H4 (cell line): ENCODE data around the gene CCDC180. TPM values are rescaled to one million over a fixed set of nuclear protein-coding genes. Genes with fewer than 3 reads are reported as not detected.
"Not testable (repeated sequence)": the region's sequence is repeated elsewhere in the genome, so short reads cannot be mapped to it uniquely, and the experiment has no call there.

Experiments used
- DNase-seq: peaks from one replicate; pipeline ENCODE4 v3.0.0-alpha.2; 2015; ENCODE audit warnings: low spot score
- total RNA-seq: library from RNA; depleted of rRNA; stranded (reverse); fragments of >200 nt; shearing (Covaris generic); gene quantifications from 2 replicates; pipeline ENCODE4 v1.2.3, GENCODE V29; 2014

CCDC180 gene
- total RNA-seq, 1 experiment from 2014 or later = 0.14 TPM

- DNase-seq = no peak
Observed at GRCh38 chr9:97310896-97311295, 3.4 kb downstream of the CCDC180 start.

GRCh38 chr9:97311798-97312500, 4.5 kb downstream of the CCDC180 start:
- no peak for DNase-seq

- DNase-seq = no peak
Observed at GRCh38 chr9:97312556-97312955, 5.1 kb downstream of the CCDC180 start.

GRCh38 chr9:97313243-97313642, 5.8 kb downstream of the CCDC180 start:
- no peak for DNase-seq

- no peak for DNase-seq
Observed at GRCh38 chr9:97313746-97314145, 6.3 kb downstream of the CCDC180 start.

- DNase-seq = no peak
Observed at GRCh38 chr9:97314503-97314902, 7.0 kb downstream of the CCDC180 start.

GRCh38 chr9:97315550-97315949, 8.1 kb downstream of the CCDC180 start:
- DNase-seq = no peak

- no peak for DNase-seq
Observed at GRCh38 chr9:97316904-97317303, 9.4 kb downstream of the CCDC180 start.

GRCh38 chr9:97318433-97318832, 11.0 kb downstream of the CCDC180 start:
- no peak for DNase-seq

GRCh38 chr9:97319395-97319794, 11.9 kb downstream of the CCDC180 start:
- DNase-seq = no peak

GRCh38 chr9:97320080-97320642, 12.7 kb downstream of the CCDC180 start:
- no peak for DNase-seq

GRCh38 chr9:97321251-97321650, 13.8 kb downstream of the CCDC180 start:
- DNase-seq = no peak

GRCh38 chr9:97321691-97322090, 14.2 kb downstream of the CCDC180 start:
- DNase-seq = no peak

GRCh38 chr9:97322105-97322504, 14.6 kb downstream of the CCDC180 start:
- DNase-seq = no peak

- DNase-seq = no peak
Observed at GRCh38 chr9:97324954-97325353, 17.5 kb downstream of the CCDC180 start.

GRCh38 chr9:97327562-97327961, 20.1 kb downstream of the CCDC180 start:
- DNase-seq = no peak

GRCh38 chr9:97332993-97333392, 25.5 kb downstream of the CCDC180 start:
- no peak for DNase-seq

- DNase-seq = not testable (repeated sequence)
Observed at GRCh38 chr9:97335622-97336021, 28.2 kb downstream of the CCDC180 start.

- DNase-seq = no peak
Observed at GRCh38 chr9:97348871-97349270, 41.4 kb downstream of the CCDC180 start.

- DNase-seq = no peak
Observed at GRCh38 chr9:97349400-97349799, 41.9 kb downstream of the CCDC180 start.

GRCh38 chr9:97354637-97355036, 47.2 kb downstream of the CCDC180 start:
- no peak for DNase-seq

- DNase-seq = no peak
Observed at GRCh38 chr9:97357056-97357455, 49.6 kb downstream of the CCDC180 start.
